22Rv1 (cell line): Measurements from ENCODE around the gene BEX3.

Experiments used
- ZFX ChIP-seq: fragments of 450-650 bp; IDR thresholded peaks from 2 replicates; pipeline ENCODE4 v1.6.1; 2017; ENCODE audit warnings: antibody characterized with exemption, borderline replicate concordance
- TF ChIP-seq, protein P1 (sequence below): fragments of 450-650 bp; IDR thresholded peaks from 2 replicates; pipeline ENCODE4 v1.5.1; 2017; ENCODE audit warnings: mild to moderate bottlenecking

DNA sequence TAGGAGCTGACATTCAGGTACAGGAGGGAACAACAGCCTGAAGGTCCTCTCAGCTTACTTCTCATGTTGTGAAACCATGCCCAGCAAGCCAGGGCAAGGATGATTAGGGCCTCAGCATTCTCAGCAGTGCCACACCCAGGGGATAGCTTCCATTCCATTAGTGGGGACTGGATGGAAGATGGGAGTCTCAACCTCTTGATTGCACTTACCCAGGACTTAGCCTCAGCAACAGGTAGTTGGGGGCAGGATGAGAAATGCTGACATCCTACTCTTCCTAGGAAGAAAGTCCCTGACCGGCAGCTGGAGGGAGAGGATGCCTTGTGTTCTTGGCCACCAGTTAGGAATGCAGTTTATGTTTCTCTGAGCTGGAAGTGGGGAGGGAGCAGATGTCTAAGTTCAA, 8.8 kb upstream of the BEX3 start:
- TF ChIP-seq, protein P1, sequence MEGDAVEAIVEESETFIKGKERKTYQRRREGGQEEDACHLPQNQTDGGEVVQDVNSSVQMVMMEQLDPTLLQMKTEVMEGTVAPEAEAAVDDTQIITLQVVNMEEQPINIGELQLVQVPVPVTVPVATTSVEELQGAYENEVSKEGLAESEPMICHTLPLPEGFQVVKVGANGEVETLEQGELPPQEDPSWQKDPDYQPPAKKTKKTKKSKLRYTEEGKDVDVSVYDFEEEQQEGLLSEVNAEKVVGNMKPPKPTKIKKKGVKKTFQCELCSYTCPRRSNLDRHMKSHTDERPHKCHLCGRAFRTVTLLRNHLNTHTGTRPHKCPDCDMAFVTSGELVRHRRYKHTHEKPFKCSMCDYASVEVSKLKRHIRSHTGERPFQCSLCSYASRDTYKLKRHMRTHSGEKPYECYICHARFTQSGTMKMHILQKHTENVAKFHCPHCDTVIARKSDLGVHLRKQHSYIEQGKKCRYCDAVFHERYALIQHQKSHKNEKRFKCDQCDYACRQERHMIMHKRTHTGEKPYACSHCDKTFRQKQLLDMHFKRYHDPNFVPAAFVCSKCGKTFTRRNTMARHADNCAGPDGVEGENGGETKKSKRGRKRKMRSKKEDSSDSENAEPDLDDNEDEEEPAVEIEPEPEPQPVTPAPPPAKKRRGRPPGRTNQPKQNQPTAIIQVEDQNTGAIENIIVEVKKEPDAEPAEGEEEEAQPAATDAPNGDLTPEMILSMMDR = no peak
- TF ChIP-seq ZFX = no peak
